K562 (cell line): ENCODE measurements around the gene COL25A1. TPM values are rescaled to one million over a fixed set of nuclear protein-coding genes. Genes with fewer than 3 reads are reported as not detected.

Experiments
- ATAC-seq: fragments of 200-7000 bp; cut with Tn5 transposase; 3 replicates; pipeline ENCODE4 v1.9.1; 2020; ENCODE audit warnings: moderate library complexity
- BruUV-seq: library from RNA; stranded (reverse); fragments of 400-500 nt; replicated peaks from 2 replicates; lab custom pipeline; 2021; lab: Mats Ljungman, UMichigan
- CTCF ChIA-PET: fragments of 300-600 bp; formaldehyde crosslinking; extraction: SDS; loops from one replicate; lab custom pipeline; 2021; ENCODE audit warnings: low intra/inter-chr PET ratio; lab: Yijun Ruan, JAX
- POLR2A ChIA-PET: fragments of 300-600, 350-650 bp; sonication (Branson Sonifier 250); formaldehyde crosslinking; extraction: SDS; loops from one replicate; lab custom pipeline; 2021; ENCODE audit warnings: antibody characterized with exemption, inconsistent platforms; lab: Yijun Ruan, JAX
- DNase-seq, 4 experiments: peaks; one replicate each; pipeline versions ENCODE4 v3.0.0 to v3.0.0-alpha.2; 2011 to 2018; ENCODE audit warnings: low spot score in 3 of 4, mixed read lengths in 3 of 4; ENCODE audit errors: extremely low read depth in 1 of 4
- FAIRE-seq: peaks from 2 replicates; lab custom pipeline; 2011; peaks lifted over from hg19 to GRCh38; lab: Jason Lieb, UNC
- H2AFZ ChIP-seq: 2 replicates; pipeline ENCODE4 v1.6.0; 2011; ENCODE audit warnings: low read depth, low read length, control low read depth, inconsistent platforms
- H3K27ac ChIP-seq: fragments of 200-600 bp; 3 replicates; pipeline ENCODE4 v1.8.0; 2011; ENCODE audit warnings: low read depth, mild to moderate bottlenecking, control low read depth, inconsistent platforms, low read length, moderate library complexity, mixed read lengths; ENCODE audit errors: extremely low read depth
- H3K27me3 ChIP-seq, 2 experiments: fragments of 300-600 bp in 1 of 2; 2 replicates in 1 of 2; 3 replicates in 1 of 2; pipeline versions ENCODE4 v1.6.0 to v1.8.0; 2011; ENCODE audit warnings: inconsistent platforms in 2 of 2, low read length in 2 of 2, mild to moderate bottlenecking in 1 of 2, mixed read lengths in 1 of 2, moderate library complexity in 1 of 2; ENCODE audit not compliant: control insufficient read depth in 2 of 2, insufficient read depth in 2 of 2
- H3K36me3 ChIP-seq: fragments of 300-600 bp; 3 replicates; pipeline ENCODE4 v1.8.0; 2011; ENCODE audit warnings: mild to moderate bottlenecking, low read length, inconsistent platforms; ENCODE audit not compliant: control insufficient read depth, insufficient read depth
- H3K4me1 ChIP-seq, 2 experiments: fragments of 200-600 bp in 1 of 2; replicated peaks in 1 of 2; 2 replicates in 1 of 2; 3 replicates in 1 of 2; pipeline versions ENCODE4 v1.5.1 to v1.8.0; 2011; ENCODE audit warnings: inconsistent platforms in 2 of 2, low read length in 2 of 2, mild to moderate bottlenecking in 1 of 2, mixed read lengths in 1 of 2, moderate library complexity in 1 of 2; ENCODE audit not compliant: control insufficient read depth in 2 of 2, insufficient read depth in 2 of 2
- H3K4me2 ChIP-seq: 2 replicates; pipeline ENCODE4 v1.6.1; 2011; ENCODE audit warnings: low read length, control low read depth, inconsistent platforms, mixed read lengths; ENCODE audit not compliant: insufficient read depth
- H3K4me3 ChIP-seq: fragments of 200-600 bp; sonication (generic), shearing (Covaris generic); 2 replicates; pipeline ENCODE4 v1.5.1; 2016; ENCODE audit warnings: control low read depth, inconsistent platforms
- H3K79me2 ChIP-seq: fragments of 200-600 bp; 3 replicates; pipeline ENCODE4 v1.8.0; 2011; ENCODE audit warnings: low read length, inconsistent platforms; ENCODE audit not compliant: control insufficient read depth, insufficient read depth
- H3K9ac ChIP-seq, 2 experiments: 2 replicates each; pipeline versions ENCODE4 v1.6.0 to v1.6.1; 2011; ENCODE audit warnings: low read depth in 2 of 2, low read length in 2 of 2, control low read depth in 1 of 2, inconsistent platforms in 1 of 2, mild to moderate bottlenecking in 1 of 2, mixed read lengths in 1 of 2; ENCODE audit not compliant: insufficient read depth in 1 of 2
- H3K9me1 ChIP-seq: one replicate; pipeline ENCODE4 v1.6.0; 2011; ENCODE audit warnings: inconsistent platforms, mild to moderate bottlenecking, low read length, moderate library complexity; ENCODE audit not compliant: control insufficient read depth, insufficient read depth
- H3K9me3 ChIP-seq: replicated peaks from 2 replicates; pipeline ENCODE4 v1.5.1; 2011; ENCODE audit warnings: low read depth, low read length, inconsistent platforms; ENCODE audit not compliant: control insufficient read depth, insufficient read depth
- H4K20me1 ChIP-seq: replicated peaks from 2 replicates; pipeline ENCODE4 v1.6.1; 2011; ENCODE audit warnings: low read length, inconsistent platforms, mixed read lengths; ENCODE audit not compliant: control insufficient read depth, insufficient read depth
- ATF3 ChIP-seq, 2 experiments: fragments of 450-650 bp in 1 of 2; sonication (generic) in 1 of 2; formaldehyde crosslinking in 1 of 2; IDR thresholded peaks in 1 of 2; conservative IDR thresholded peaks in 1 of 2; 2 replicates each; pipeline versions ENCODE4 v1.6.1 to v1.8.1; 2016 to 2023; ENCODE audit warnings: mild to moderate bottlenecking in 2 of 2, moderate library complexity in 2 of 2, inconsistent platforms in 1 of 2, missing genetic modification reagents in 1 of 2
- CGGBP1 ChIP-seq: fragments of 250-450 bp; sonication (Bioruptor Pico); IDR thresholded peaks from 2 replicates; pipeline ENCODE4 v1.9.0; 2021; ENCODE audit warnings: mild to moderate bottlenecking
- CHCHD3 ChIP-seq: fragments of 250-450 bp; sonication (Bioruptor Pico); IDR thresholded peaks from 2 replicates; pipeline ENCODE4 v2.1.2; 2022; ENCODE audit warnings: mild to moderate bottlenecking
- CREM ChIP-seq: IDR thresholded peaks from 2 replicates; pipeline ENCODE4 v1.6.1; 2014; ENCODE audit warnings: antibody characterized with exemption, low read depth
- EGR1 ChIP-seq: fragments of 450-650 bp; conservative IDR thresholded peaks from 2 replicates; pipeline ENCODE4 v1.6.1; 2017; ENCODE audit warnings: mild to moderate bottlenecking
- HLTF ChIP-seq: fragments of 450-650 bp; IDR thresholded peaks from 2 replicates; pipeline ENCODE4 v1.6.1; 2016
- KHSRP ChIP-seq: fragments of 450-650 bp; IDR thresholded peaks from 2 replicates; pipeline ENCODE4 v1.6.1; 2017
- PCBP2 ChIP-seq: fragments of 200-400 bp; formaldehyde crosslinking; IDR thresholded peaks from 2 replicates; pipeline ENCODE4 v1.6.1; 2018; ENCODE audit warnings: low read length, low read depth, mild to moderate bottlenecking, moderate library complexity; ENCODE audit not compliant: poor library complexity, severe bottlenecking
- POLR2H ChIP-seq: IDR thresholded peaks from 2 replicates; pipeline ENCODE4 v1.6.1; 2016; ENCODE audit warnings: missing genetic modification characterization, low read depth, mild to moderate bottlenecking, control low read depth, missing compliant biosample characterization, moderate library complexity
- RAD21 ChIP-seq, 2 experiments: fragments of 250-450 bp in 1 of 2; fragments of 450-650 bp in 1 of 2; sonication (Bioruptor Pico) in 1 of 2; formaldehyde crosslinking in 1 of 2; IDR thresholded peaks in 1 of 2; conservative IDR thresholded peaks in 1 of 2; 2 replicates each; pipeline versions ENCODE4 v1.4.0 to v1.8.0; 2020 to 2022; ENCODE audit warnings: mild to moderate bottlenecking in 2 of 2, moderate library complexity in 1 of 2
- ZNF140 ChIP-seq: fragments of 250-450 bp; sonication (Bioruptor Pico); IDR thresholded peaks from 2 replicates; pipeline ENCODE4 v1.8.0; 2021; ENCODE audit warnings: moderate library complexity, mild to moderate bottlenecking, inconsistent platforms
- ZNF592 ChIP-seq: fragments of 450-650 bp; IDR thresholded peaks from 2 replicates; pipeline ENCODE4 v1.6.1; 2017; ENCODE audit warnings: antibody characterized with exemption, mild to moderate bottlenecking
- ZNF766 ChIP-seq: fragments of 200-800 bp; sonication (Bioruptor generic); conservative IDR thresholded peaks from 2 replicates; pipeline ENCODE4 v1.6.1; 2016; ENCODE audit warnings: missing genetic modification characterization, missing compliant biosample characterization
- WGBS: fragments of 100-300 bp; shearing (Covaris generic); methylation state at CpG from one replicate; pipeline ENCODE4 v1.1.6; 2016; ENCODE audit warnings: low coverage, mixed read lengths; ENCODE audit not compliant: insufficient coverage; ENCODE audit errors: missing lambda C conversion rate; 5-methylcytosine and 5-hydroxymethylcytosine counted together
- in situ Hi-C: fragments of 300-500 bp; cut with MboI; formaldehyde crosslinking; loops from 4 replicates; pipeline ENCODE4 v1.15.0; 2018; ENCODE audit warnings: inconsistent platforms, mixed read lengths
- intact Hi-C: fragments of 100-400 bp; cut with micrococcal nuclease; formaldehyde crosslinking; loops from 2 replicates; pipeline ENCODE4 v1.14.2; 2022
- polyA plus RNA-seq, 8 experiments: library from polyadenylated mRNA; depleted of rRNA in 4 of 8; stranded (reverse) in 5 of 8; unstranded in 3 of 8; fragments of >200 nt; fragmentation: Nextera tagmentation in 2 of 8; fragmentation: Illumina TruSeq in 1 of 8; extraction: Ambion mirVana in 2 of 8; extraction: Trizol in 1 of 8; gene quantifications; 2 replicates each; pipeline versions ENCODE4 v1.2.1 to v1.2.3, GENCODE V29; 2011 to 2014; ENCODE audit warnings: inconsistent platforms in 1 of 8, missing spikeins in 1 of 8
- total RNA-seq, 7 experiments: library from RNA; depleted of rRNA in 6 of 7; stranded (reverse); fragments of >200 nt in 6 of 7; fragmentation: Illumina TruSeq in 2 of 7; extraction: Trizol in 2 of 7; gene quantifications; 2 replicates each; pipeline versions ENCODE4 v1.2.1 to v1.2.3, GENCODE V29; 2011 to 2021; ENCODE audit warnings: low replicate concordance in 1 of 7
- TF ChIP-seq, protein P1 (sequence below): fragments of 250-450 bp; sonication (Bioruptor Pico); IDR thresholded peaks from 2 replicates; pipeline ENCODE4 v1.9.0; 2021; ENCODE audit warnings: mild to moderate bottlenecking, inconsistent platforms

The COL25A1 gene
- total and polyA plus RNA-seq, 9 of the 15 experiments (the other 6 are each of a cell fraction or from before 2014, with no cell fraction given) = 0.03 to 0.62 (median 0.27) TPM

- TF ChIP-seq RAD21 (CRISPR knock-in tag; conservative IDR thresholded peaks at IDR 0.05 in 1 of 2, IDR thresholded peaks at IDR 0.05 in 1 of 2) (no peak), KHSRP (no peak)
Observed at GRCh38 chr4:109020861-109021260, 281.6 kb downstream of the COL25A1 start (continued).

DNA sequence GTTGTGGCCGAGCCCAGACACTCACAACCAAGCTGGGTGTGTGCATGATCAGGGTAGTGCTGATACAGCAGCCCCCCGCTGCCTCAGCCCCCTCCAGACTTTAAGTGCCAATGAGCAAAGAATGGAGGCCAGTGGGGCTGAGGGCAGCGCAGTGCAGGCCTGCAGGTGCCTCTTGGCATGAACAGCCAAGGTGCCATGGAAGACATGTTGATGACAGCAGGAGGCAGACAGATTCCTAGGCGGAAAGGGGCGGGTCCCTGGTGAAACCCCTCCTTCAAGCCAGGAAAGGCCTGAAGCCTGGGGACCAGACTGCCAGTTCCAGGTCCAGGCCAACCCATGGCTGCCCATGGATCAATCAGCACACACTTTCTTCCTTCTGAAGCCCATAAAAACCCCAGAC, 286.3 kb downstream of the COL25A1 start:
- POLR2A ChIA-PET = no interaction called here
- no peak overlapping the region for H3K27ac ChIP-seq
- intact Hi-C loops (no loop called here), in situ Hi-C loops (no loop called here)
- WGBS = 53% methylated on average over 5 of the region's 5 CpGs
- H3K4me1 ChIP-seq = peaks cover 0 to 7% of the 10 kb centered on the region in 2 experiments
- no peak overlapping the region for H2AFZ ChIP-seq
- DNase-seq (no peak), ATAC-seq (no peak; the same call in 2 of the 3 replicates), FAIRE-seq (no peak)
- H3K36me3 ChIP-seq = no peaks in the 10 kb centered on the region
- H3K9ac ChIP-seq = no peak overlapping the region
- no peaks in the 10 kb centered on the region for H4K20me1 ChIP-seq
- no peak overlapping the region for H3K4me3 ChIP-seq
- H3K27me3 ChIP-seq = no peaks in the 10 kb centered on the region
- no peaks in the 10 kb centered on the region for H3K79me2 ChIP-seq
- no peak overlapping the region for H3K4me2 ChIP-seq
- H3K9me1 ChIP-seq = no peaks in the 10 kb centered on the region
- CTCF ChIA-PET = no interaction called here
- no peaks in the 10 kb centered on the region; the same call in 1 of the 2 replicates for H3K9me3 ChIP-seq
- no TSS peak for BruUV-seq
- no peak for TF ChIP-seq EGR1
- TF ChIP-seq POLR2H = no peak
- TF ChIP-seq CGGBP1 (CRISPR knock-in tag) = no peak
- TF ChIP-seq ZNF592 = no peak
- no peak for TF ChIP-seq CREM
- TF ChIP-seq ZNF140 (CRISPR knock-in tag) = no peak
- no peak for TF ChIP-seq CHCHD3 (CRISPR knock-in tag)
- TF ChIP-seq ZNF766 (CRISPR knock-in tag) = no peak
- TF ChIP-seq, protein P1, sequence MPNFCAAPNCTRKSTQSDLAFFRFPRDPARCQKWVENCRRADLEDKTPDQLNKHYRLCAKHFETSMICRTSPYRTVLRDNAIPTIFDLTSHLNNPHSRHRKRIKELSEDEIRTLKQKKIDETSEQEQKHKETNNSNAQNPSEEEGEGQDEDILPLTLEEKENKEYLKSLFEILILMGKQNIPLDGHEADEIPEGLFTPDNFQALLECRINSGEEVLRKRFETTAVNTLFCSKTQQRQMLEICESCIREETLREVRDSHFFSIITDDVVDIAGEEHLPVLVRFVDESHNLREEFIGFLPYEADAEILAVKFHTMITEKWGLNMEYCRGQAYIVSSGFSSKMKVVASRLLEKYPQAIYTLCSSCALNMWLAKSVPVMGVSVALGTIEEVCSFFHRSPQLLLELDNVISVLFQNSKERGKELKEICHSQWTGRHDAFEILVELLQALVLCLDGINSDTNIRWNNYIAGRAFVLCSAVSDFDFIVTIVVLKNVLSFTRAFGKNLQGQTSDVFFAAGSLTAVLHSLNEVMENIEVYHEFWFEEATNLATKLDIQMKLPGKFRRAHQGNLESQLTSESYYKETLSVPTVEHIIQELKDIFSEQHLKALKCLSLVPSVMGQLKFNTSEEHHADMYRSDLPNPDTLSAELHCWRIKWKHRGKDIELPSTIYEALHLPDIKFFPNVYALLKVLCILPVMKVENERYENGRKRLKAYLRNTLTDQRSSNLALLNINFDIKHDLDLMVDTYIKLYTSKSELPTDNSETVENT = no peak
- no peak for TF ChIP-seq PCBP2
- no peak for TF ChIP-seq HLTF
- TF ChIP-seq ATF3 (IDR thresholded peaks at IDR 0.05) = no peak
- TF ChIP-seq ATF3 (CRISPR knock-in tag; conservative IDR thresholded peaks at IDR 0.05) = no peak
